HG03135 (cell line): ENCODE data around the gene VAMP8.
"Not testable (repeated sequence)": the region's sequence is repeated elsewhere in the genome, so short reads cannot be mapped to it uniquely, and the experiment has no call there.

ENCODE experiments used
- ATAC-seq: cut with Tn5 transposase; IDR thresholded peaks from one replicate; pipeline ENCODE4 v1.9.1; 2021; ENCODE audit warnings: mild to moderate bottlenecking, moderate library complexity; ENCODE audit not compliant: unreplicated experiment

Gene VAMP8

GRCh38 chr2:85577386-85578242 is at the start of gene VAMP8:
Gene VAMP8 (plus strand): TSS chr2:85577586. CDS start chr2:85577647, 61 bp downstream.
- ATAC-seq: no peak

GRCh38 chr2:85527787-85528186 is 49.6 kb upstream of the VAMP8 start:
- ATAC-seq: no peak

- no peak for ATAC-seq
These were observed 49.0 kb upstream of the VAMP8 start for GRCh38 chr2:85528355-85528754.

DNA sequence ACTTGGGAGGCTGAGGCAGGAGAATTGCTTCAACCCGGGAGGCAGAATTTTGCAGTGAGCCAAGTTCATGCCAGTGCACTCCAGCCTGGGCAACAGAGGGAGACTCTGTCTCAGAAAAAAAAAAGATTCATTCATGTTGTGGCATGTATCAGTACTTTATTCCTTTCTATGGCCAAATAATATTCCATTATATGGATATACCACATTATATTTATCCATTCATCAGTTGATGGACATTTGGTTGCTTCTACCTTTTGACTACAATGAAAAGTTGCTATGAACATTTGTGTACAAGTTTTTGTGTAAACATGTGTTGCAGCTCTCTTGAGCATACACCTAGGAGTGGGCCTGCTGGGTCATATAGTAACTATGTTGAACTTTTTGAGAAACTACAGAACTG is 47.6 kb upstream of the VAMP8 start:
- ATAC-seq: no peak

DNA sequence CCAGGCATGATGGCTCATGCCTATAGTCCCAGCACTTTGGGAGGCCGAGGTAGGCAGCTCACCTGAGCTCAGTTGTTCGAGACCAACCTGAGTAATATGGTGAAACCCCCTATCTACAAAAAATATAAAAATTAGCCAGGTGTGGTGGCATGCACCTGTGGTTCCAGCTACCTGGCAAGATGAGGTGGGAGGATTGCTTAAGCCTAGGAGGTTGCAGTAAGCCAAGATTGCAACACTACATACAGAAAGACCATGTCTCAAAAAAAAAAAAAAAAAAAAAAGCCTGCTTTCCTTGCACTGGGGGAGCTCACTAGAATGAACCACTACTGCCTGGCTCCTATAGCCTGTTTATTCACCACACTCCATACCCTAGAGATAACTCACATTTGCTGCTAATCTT is 45.8 kb upstream of the VAMP8 start:
- ATAC-seq: no peak

DNA sequence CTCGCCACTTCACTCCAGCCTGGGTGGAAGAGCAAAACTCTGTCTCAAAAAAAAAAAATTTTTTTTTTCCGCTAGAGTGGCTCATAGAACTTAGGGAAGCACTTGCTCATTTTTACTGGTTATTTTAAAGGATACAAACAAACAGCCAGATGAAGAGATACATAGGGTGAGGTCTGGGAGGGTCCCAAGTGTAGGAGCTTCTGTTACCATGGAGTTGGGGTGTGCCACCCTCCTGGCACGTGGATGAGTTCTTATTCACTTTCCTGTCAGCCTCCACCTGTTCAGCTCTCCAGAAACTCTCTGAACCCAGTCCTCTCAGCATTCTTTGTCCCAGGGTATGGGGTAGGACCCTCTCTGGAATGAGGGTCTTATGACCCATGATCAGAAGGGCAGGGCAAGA is 43.3 kb upstream of the VAMP8 start:
- no peak for ATAC-seq

GRCh38 chr2:85534881-85535280 is 42.5 kb upstream of the VAMP8 start:
- no peak for ATAC-seq

DNA sequence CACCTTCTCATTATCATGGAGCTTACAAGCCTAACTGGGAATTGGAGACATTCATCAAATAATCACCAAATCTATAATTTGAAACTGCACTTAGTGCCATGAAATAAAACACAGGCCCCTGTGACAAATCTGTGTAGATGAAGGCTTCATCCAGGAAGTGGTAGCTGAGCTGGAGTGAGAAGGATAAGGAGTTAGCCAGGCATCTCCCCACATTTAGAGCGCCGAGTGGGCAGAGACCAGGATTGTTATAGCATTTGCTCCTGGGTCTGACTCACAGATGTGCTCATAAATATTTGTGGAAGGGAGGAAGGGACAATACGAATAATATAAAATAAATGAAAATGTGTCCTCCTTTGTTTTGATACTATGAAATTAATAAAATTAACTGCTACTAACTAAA is 40.9 kb upstream of the VAMP8 start:
- ATAC-seq: no peak

DNA sequence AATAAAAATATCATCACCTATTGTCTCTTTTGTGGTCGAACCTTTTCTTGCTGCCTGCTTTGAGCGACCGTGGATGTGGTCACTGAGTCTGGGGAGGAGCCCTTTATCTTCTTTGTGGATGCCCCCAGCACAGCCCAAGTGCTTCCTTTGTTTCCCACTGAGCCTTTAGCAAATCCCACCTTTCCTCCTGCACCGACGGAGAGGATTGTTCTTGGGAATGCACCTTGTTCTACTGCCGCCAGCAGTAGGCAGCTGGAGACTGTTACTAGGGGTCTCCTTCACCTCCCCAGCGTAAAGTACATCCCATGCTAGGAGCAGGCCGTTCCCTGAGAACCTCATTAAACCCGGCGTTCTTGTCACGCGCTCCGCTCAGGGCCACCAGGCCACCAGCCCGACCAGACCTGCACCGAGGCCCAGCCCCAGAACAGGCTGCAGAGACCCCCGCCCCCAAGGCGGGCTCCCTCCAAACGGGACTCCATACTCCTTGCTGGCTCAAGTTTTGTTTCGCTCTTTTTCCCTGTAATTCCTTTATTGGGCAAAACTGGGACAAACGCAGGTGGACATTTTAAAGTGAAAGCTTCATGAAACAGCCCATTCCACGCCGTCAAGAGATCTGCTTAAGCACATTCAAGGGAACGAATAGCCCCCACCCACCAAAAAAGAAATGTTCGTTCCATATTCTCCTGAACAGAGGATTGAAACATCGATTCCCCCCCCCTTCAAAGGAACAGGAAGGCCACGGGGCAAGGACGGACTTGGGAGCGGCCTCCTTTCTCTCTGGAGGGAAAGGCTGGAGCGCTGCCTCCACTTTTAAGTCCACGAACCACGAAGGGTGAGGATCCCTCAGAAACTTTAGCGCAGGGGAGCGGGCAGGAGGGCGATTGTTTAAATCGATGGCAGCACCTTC is 39.5 kb upstream of the VAMP8 start:
- no peak for ATAC-seq

- peak; percentile 76 for ATAC-seq
These were observed 38.7 kb upstream of the VAMP8 start, which contains the start of gene MAT2A for GRCh38 chr2:85538507-85539360. Gene MAT2A (plus strand): TSS chr2:85539168. CDS start chr2:85539288, 120 bp downstream.

- ATAC-seq: peak; percentile 32
These were observed 37.8 kb upstream of the VAMP8 start for GRCh38 chr2:85539361-85540132.

DNA sequence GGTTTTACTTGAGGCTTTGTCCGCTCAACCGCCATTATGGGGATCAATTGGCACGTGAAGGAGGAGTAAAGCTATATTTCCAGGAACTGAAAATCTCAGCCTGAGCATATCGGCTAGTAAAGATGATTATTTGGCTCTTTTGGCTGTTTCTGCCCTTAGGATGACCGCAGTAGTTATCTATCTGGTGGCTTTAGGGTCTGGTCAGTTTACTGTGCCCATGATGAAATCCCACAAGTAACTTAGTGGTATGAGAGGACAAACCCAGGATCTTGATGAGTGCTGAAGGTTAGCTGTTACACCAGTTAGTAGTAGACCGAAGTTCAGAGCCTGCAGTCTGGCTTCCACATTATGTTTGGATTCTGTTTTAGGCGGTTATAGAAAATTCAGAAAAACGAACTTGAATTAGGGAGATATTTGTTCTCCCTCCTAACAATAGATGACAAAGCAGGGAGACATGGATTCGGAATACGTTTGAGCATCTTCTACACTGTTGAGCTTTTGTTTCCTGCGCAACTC is 37.2 kb upstream of the VAMP8 start:
- no peak for ATAC-seq

GRCh38 chr2:85541262-85541661 is 36.1 kb upstream of the VAMP8 start:
- ATAC-seq: no peak

DNA sequence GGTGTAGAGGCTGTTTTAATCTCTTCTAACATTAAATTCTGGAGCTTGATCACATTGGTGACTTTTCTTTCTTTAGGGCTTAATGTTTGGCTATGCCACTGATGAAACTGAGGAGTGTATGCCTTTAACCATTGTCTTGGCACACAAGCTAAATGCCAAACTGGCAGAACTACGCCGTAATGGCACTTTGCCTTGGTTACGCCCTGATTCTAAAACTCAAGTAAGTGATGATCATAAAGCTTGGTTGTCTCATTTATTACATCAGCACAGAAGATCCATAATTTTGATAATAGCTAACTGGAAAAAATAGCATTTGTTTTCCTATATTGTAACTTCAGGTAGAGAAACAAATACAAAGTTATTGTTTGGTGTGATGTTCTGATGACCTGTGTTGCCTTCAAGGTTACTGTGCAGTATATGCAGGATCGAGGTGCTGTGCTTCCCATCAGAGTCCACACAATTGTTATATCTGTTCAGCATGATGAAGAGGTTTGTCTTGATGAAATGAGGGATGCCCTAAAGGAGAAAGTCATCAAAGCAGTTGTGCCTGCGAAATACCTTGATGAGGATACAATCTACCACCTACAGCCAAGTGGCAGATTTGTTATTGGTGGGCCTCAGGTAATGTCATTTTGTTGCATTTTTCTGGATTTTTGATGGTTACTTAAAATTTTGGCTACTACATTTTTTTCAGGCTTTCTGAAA is 35.5 kb upstream of the VAMP8 start:
- ATAC-seq: no peak

DNA sequence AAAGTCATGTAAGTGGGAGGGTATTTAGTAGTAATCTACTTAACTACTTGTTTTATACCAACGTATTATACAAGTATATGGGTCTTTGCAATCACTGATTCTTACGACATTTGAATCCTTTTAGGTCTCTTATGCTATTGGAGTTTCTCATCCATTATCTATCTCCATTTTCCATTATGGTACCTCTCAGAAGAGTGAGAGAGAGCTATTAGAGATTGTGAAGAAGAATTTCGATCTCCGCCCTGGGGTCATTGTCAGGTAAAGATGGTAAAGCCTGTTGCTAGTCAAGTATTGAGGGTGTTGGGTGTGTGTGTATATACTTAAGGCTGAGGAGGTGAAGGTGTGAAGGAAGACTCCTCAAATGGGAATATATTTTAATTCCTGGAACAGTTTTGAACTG is 34.6 kb upstream of the VAMP8 start:
- no peak for ATAC-seq

GRCh38 chr2:85544254-85544691 is 33.1 kb upstream of the VAMP8 start:
- not testable (repeated sequence) for ATAC-seq

- not testable (repeated sequence) for ATAC-seq
These were observed 32.2 kb upstream of the VAMP8 start for GRCh38 chr2:85544915-85545779.

DNA sequence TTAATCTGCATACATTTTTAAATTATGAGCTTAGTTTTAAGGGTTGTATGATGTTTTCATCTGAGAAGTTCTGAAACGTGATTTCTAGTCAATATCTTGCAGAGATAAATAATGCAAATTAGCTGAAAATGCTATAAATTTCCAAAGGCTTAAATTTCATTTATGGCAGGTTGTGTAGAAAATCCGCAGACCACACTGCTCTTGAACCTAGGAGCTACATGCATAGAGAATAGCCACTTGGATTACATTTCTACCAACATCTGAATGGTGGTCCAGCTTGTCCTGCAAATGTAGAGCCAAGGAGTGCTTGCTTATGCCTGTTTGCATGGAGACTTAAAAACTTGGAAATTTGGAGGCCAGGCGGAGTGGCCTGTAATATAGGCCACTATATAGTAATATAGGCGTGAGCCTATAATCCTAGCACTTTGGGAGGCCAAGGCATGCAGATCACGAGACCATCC is 31.6 kb upstream of the VAMP8 start:
- no peak for ATAC-seq
